OCI-LY7 (cell line): Measurements from ENCODE around the gene KIF1A.

Experiments used
- CTCF ChIP-seq: fragments of 200-600 bp; sonication (generic); conservative IDR thresholded peaks from 2 replicates; pipeline ENCODE4 v1.5.1; 2014; ENCODE audit warnings: mild to moderate bottlenecking, antibody characterized with exemption, low read length, moderate library complexity, mixed read lengths
- EZH2phosphoT487 ChIP-seq: fragments of 200-600 bp; sonication (generic); IDR thresholded peaks from 2 replicates; pipeline ENCODE4 v1.6.1; 2018; ENCODE audit warnings: low read depth, borderline replicate concordance, mild to moderate bottlenecking, mixed run types, antibody characterized with exemption, low read length, moderate library complexity, mixed read lengths

GRCh38 chr2:240799033-240799820 is 20.8 kb downstream of the KIF1A start:
- no peak for TF ChIP-seq CTCF
- TF ChIP-seq EZH2phosphoT487 = no peak
